ENCODE results near the gene CX3CL1. TPM values are rescaled to one million over a fixed set of nuclear protein-coding genes. Genes with fewer than 3 reads are reported as not detected.

CX3CL1 gene
- total RNA-seq, 2 experiments from 2014 or later = not detected

- Histone ChIP-seq H3K4me2 (ENCODE audit: low read length) (no peak overlapping the region), H4K20me1 (ENCODE audit: insufficient read depth, low read length) (no peaks in the 10 kb centered on the region), H3K4me3 (ENCODE audit: low read depth, low read length, poor library complexity, severe bottlenecking) (no peak overlapping the region), H3K9me2 (ENCODE audit: insufficient read depth, low read length) (no peaks in the 10 kb centered on the region), H3K27ac (ENCODE audit: low read depth, low read length, poor library complexity, severe bottlenecking) (no peak overlapping the region), H3K79me2 (ENCODE audit: insufficient read depth, low read depth, low read length) (no peaks in the 10 kb centered on the region), H3K4me1 (ENCODE audit: insufficient read depth, low read length, poor library complexity, severe bottlenecking) (peaks cover 8% of the 10 kb centered on the region), H3K9me3 (ENCODE audit: low read length) (no peaks in the 10 kb centered on the region), H2AFZ (ENCODE audit: low read length) (no peak overlapping the region), H3K36me3 (ENCODE audit: insufficient read depth, low read length) (no peaks in the 10 kb centered on the region)
- ChIA-PET CTCF (ENCODE audit: unreplicated experiment) (no interaction called here), POLR2A (no interaction called here)
- BruUV-seq (replicated peaks) = no TSS peak
- TF ChIP-seq CTCF (conservative IDR thresholded peaks at IDR 0.05; ENCODE audit: low read length) (no peak), EZH2phosphoT487 (IDR thresholded peaks at IDR 0.05; ENCODE audit: borderline replicate concordance, low read depth, low read length) (no peak)
- DNase-seq (ENCODE audit: low spot score) = no peak
- intact Hi-C loops (cut with micrococcal nuclease; ENCODE audit: unreplicated experiment) = no loop called here
Observed at GRCh38 chr16:57345666-57346204, 26.6 kb upstream of the CX3CL1 start.

- Histone ChIP-seq H3K36me3 (ENCODE audit: insufficient read depth, low read length) (no peaks in the 10 kb centered on the region), H3K9me2 (ENCODE audit: insufficient read depth, low read length) (no peaks in the 10 kb centered on the region), H3K4me1 (ENCODE audit: insufficient read depth, low read length, poor library complexity, severe bottlenecking) (peaks cover 8% of the 10 kb centered on the region), H2AFZ (ENCODE audit: low read length) (no peak overlapping the region), H3K9me3 (ENCODE audit: low read length) (no peaks in the 10 kb centered on the region), H3K27ac (ENCODE audit: low read depth, low read length, poor library complexity, severe bottlenecking) (no peak overlapping the region), H4K20me1 (ENCODE audit: insufficient read depth, low read length) (no peaks in the 10 kb centered on the region), H3K79me2 (ENCODE audit: insufficient read depth, low read depth, low read length) (no peaks in the 10 kb centered on the region), H3K4me3 (ENCODE audit: low read depth, low read length, poor library complexity, severe bottlenecking) (no peak overlapping the region), H3K4me2 (ENCODE audit: low read length) (no peak overlapping the region)
- intact Hi-C loops (cut with micrococcal nuclease; ENCODE audit: unreplicated experiment) = no loop called here
- TF ChIP-seq CTCF (conservative IDR thresholded peaks at IDR 0.05; ENCODE audit: low read length) (no peak), EZH2phosphoT487 (IDR thresholded peaks at IDR 0.05; ENCODE audit: borderline replicate concordance, low read depth, low read length) (no peak)
- BruUV-seq (replicated peaks) = no TSS peak
- DNase-seq (ENCODE audit: low spot score) = no peak
- POLR2A ChIA-PET = interaction anchor here (1.1 kb wide), 1 partner anchor 115 kb away, joined by 3 read pairs; the partner anchor contains the start of gene POLR2C
- CTCF ChIA-PET (ENCODE audit: unreplicated experiment) = no interaction called here
Observed at GRCh38 chr16:57347858-57348257, 24.4 kb upstream of the CX3CL1 start.

- no peak overlapping the region for H2AFZ ChIP-seq (ENCODE audit: low read length)
- CTCF ChIA-PET (ENCODE audit: unreplicated experiment) = no interaction called here
- TF ChIP-seq CTCF (conservative IDR thresholded peaks at IDR 0.05; ENCODE audit: low read length) = no peak
- TF ChIP-seq EZH2phosphoT487 (IDR thresholded peaks at IDR 0.05; ENCODE audit: borderline replicate concordance, low read depth, low read length) = no peak
Observed at GRCh38 chr16:57348327-57348726, 24.0 kb upstream of the CX3CL1 start.

More at GRCh38 chr16:57348327-57348726, 24.0 kb upstream of the CX3CL1 start:
- intact Hi-C loops (cut with micrococcal nuclease; ENCODE audit: unreplicated experiment) = no loop called here
- no TSS peak for BruUV-seq (replicated peaks)
- no peak for DNase-seq (ENCODE audit: low spot score)
- Histone ChIP-seq H3K9me3 (ENCODE audit: low read length) (no peaks in the 10 kb centered on the region), H3K4me3 (ENCODE audit: low read depth, low read length, poor library complexity, severe bottlenecking) (no peak overlapping the region), H3K27ac (ENCODE audit: low read depth, low read length, poor library complexity, severe bottlenecking) (no peak overlapping the region), H4K20me1 (ENCODE audit: insufficient read depth, low read length) (no peaks in the 10 kb centered on the region), H3K4me1 (ENCODE audit: insufficient read depth, low read length, poor library complexity, severe bottlenecking) (peaks cover 8% of the 10 kb centered on the region), H3K79me2 (ENCODE audit: insufficient read depth, low read depth, low read length) (no peaks in the 10 kb centered on the region), H3K36me3 (ENCODE audit: insufficient read depth, low read length) (no peaks in the 10 kb centered on the region), H3K4me2 (ENCODE audit: low read length) (no peak overlapping the region), H3K9me2 (ENCODE audit: insufficient read depth, low read length) (no peaks in the 10 kb centered on the region)
- POLR2A ChIA-PET = interaction anchor here (1.1 kb wide), 1 partner anchor 114 kb away, joined by 3 read pairs; the partner anchor contains the start of gene POLR2C

Data from OCI-LY7 (cell line).